DMS 273 treated with DMSO at 0.1 percent for 48 hours (cell line): ENCODE measurements around the gene PSORS1C1.

Experiments
- DNase-seq: peaks from one replicate; lab custom pipeline; 2025; lab: John Stamatoyannopoulos, UW

PSORS1C1 gene

GRCh38 chr6:31096215-31096614, 18.4 kb upstream of the PSORS1C1 start:
- DNase-seq = no peak

- DNase-seq = no peak
Measured at GRCh38 chr6:31096656-31097055, 17.9 kb upstream of the PSORS1C1 start.

GRCh38 chr6:31098449-31098938, 16.1 kb upstream of the PSORS1C1 start:
- no peak for DNase-seq

- no peak for DNase-seq
Measured at GRCh38 chr6:31103136-31103535, 11.5 kb upstream of the PSORS1C1 start.

- DNase-seq = no peak
Measured at GRCh38 chr6:31107052-31107451, 7.5 kb upstream of the PSORS1C1 start.

- DNase-seq = no peak
Measured at GRCh38 chr6:31110825-31111582, 3.6 kb upstream of the PSORS1C1 start.

GRCh38 chr6:31111712-31112111, 2.9 kb upstream of the PSORS1C1 start:
- no peak for DNase-seq

GRCh38 chr6:31112478-31112877, 2.1 kb upstream of the PSORS1C1 start, which contains the start of gene C6orf15:
TSS of gene C6orf15 (minus strand) at chr6:31112575. CDS start at chr6:31112555, 20 bp downstream.
- DNase-seq = no peak

- no peak for DNase-seq
Measured at GRCh38 chr6:31113861-31114540, 599 bp upstream of the PSORS1C1 start.

- DNase-seq = no peak
Measured at GRCh38 chr6:31114970-31115849, 610 bp downstream of the PSORS1C1 start.

- DNase-seq = no peak
Measured at GRCh38 chr6:31115941-31116560, 1.5 kb downstream of the PSORS1C1 start.

GRCh38 chr6:31116661-31117385, 2.2 kb downstream of the PSORS1C1 start:
- DNase-seq = no peak

- DNase-seq = no peak
Measured at GRCh38 chr6:31118178-31118577, 3.6 kb downstream of the PSORS1C1 start.

GRCh38 chr6:31120151-31120915, 5.7 kb downstream of the PSORS1C1 start, which contains the start of gene CDSN:
TSS of gene CDSN (minus strand) at chr6:31120446. CDS start at chr6:31120419, 27 bp downstream.
- no peak for DNase-seq

GRCh38 chr6:31121131-31121790, 6.7 kb downstream of the PSORS1C1 start:
- no peak for DNase-seq

GRCh38 chr6:31122791-31123706, 8.4 kb downstream of the PSORS1C1 start:
- DNase-seq = no peak

GRCh38 chr6:31125162-31125561, 10.6 kb downstream of the PSORS1C1 start:
- DNase-seq = no peak

GRCh38 chr6:31125586-31126363, 11.2 kb downstream of the PSORS1C1 start:
- DNase-seq = no peak
